A549 treated with DMSO at 1 μM for 4 hours (cell line): ENCODE results near the gene R3HDML. TPM values are rescaled to one million over a fixed set of nuclear protein-coding genes. Genes with fewer than 3 reads are reported as not detected.

ENCODE experiments used
- total RNA-seq: library from RNA; stranded (reverse); fragments of 200-300 nt; extraction: Qiagen RNA extraction; gene quantifications from 5 replicates; pipeline ENCODE4 v1.2.3, GENCODE V29; 2022; ENCODE audit warnings: low read depth

The R3HDML gene, protein sequence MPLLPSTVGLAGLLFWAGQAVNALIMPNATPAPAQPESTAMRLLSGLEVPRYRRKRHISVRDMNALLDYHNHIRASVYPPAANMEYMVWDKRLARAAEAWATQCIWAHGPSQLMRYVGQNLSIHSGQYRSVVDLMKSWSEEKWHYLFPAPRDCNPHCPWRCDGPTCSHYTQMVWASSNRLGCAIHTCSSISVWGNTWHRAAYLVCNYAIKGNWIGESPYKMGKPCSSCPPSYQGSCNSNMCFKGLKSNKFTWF
- 0.13 to 0.55 TPM (median 0.23 TPM) in 5 replicates for total RNA-seq

DNA sequence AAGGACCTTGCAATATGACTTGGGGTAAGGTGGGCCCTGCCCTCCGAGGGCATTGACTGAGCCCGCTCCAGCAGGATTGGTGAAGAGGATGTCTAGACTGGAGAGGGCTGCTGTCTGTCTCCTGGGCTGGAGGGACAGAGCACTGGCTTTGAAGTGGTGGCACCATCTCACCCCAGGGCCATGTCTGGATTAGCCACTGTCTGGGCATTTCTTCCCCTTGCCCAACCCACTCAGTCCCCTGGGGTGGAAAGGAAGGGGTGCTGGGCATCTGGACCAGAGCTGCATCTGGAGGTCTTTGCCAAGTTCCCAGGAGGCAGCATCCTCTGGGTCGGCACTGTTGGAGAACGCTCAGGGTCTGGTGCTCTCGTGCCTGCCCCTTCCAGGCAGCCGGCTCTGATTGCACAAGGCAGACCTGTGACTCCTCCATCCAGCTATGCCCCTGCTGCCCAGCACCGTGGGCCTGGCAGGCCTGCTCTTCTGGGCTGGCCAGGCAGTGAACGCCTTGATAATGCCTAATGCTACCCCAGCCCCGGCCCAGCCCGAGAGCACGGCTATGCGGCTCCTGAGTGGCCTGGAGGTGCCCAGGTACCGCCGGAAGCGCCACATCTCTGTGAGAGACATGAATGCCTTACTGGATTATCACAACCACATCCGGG, at the start of gene R3HDML:
TSS of gene R3HDML (plus strand) at position 319 of the 656 bp plus-strand sequence. CDS start at position 434, 115 bp downstream.

DNA sequence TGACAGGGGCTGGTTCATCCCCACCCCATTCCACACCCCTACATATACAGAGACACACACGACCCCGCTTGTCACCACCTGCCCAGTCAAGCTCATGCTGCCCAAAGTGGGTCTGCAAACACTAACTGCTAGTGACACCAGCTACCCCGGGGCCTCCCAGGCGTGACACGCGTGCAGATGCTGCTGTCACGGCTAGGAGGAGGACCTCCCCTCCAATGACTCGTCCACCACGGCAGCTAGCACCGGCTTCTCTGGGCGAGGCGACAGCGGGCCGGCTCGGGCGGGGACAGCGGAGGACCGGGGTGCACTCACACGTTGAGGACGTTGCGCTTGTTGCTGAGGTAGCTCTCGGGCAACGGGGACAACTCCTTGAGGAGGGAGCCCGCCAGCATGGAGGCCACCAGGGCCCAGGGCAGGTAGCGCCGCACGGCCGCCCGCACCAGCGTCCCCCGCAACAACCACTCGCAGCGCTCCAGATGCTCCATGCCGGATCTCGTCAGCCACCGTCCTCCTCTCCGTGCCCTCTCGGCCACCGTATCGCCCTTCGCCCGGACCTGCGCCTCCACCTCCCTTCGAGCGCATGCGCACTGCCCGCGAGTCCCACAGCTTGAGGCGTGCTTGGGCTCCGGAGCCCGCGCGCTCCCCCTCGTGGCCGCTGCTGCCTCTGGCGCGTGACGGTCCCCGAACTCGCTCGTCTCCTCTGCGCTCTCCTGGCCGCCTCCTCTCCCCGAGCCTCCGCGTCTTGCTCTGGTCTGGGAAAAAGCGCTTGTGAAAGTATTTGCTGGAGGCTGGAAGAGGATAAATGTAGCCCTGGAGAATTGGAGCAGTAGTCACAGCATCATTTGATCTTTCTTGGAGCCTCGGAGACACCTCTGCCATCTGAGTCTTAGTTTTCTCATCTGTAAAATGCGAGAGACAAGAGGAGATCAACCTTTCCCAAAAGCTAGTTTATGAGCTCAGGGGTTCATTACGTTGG, 25.9 kb upstream of the R3HDML start, which contains the start of gene FITM2:
TSS of gene FITM2 (minus strand) at position 539 of the 976 bp plus-strand sequence. CDS start at position 485, 54 bp downstream.

DNA sequence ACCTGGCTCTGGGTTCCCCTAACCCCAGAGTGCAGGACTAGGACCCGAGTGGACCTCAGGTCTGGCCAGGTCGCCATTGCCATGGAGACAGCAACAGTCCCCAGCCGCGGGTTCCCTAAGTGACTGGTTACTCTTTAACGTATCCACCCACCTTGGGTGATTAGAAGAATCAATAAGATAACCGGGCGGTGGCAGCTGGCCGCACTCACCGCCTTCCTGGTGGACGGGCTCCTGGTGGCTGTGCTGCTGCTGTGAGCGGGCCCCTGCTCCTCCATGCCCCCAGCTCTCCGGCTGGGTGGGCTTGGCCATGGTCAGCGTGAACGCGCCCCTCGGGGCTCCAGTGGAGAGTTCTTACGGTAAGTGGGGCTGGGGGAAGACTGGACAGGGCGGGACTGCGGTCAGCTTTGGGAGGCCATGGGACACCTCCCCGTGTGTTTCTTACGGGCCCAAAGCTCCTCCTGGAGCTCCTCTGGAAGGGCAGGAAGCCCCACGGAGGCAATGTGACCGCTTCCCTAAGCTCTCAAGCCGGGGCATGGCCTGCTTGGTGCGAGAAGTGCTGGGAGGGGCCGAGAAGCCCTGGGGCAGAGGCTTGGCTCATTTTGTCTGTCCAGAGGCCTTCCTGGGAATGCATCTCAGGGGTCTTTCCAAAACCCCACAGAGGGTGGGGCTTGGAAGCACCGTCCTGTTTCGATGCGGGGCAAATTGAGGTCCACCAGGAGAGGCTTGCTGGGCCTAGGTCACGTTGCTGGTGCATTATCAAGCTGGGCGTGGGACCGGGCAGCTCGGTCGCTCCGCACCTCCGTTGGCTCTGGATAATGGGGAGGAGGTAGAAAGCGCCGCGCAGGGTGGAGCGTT, 18.9 kb downstream of the R3HDML start, which contains the start of gene HNF4A:
TSS of gene HNF4A (plus strand) at position 202 of the 855 bp plus-strand sequence. CDS start at position 308, 106 bp downstream.

Other genes with a start within 250 kb of the R3HDML start
- gene JPH2, start 149.9 kb upstream of the R3HDML start, total RNA-seq = 0.77 to 1.2 TPM (median 1.1 TPM) in 5 replicates
- 49.0 to 58.2 TPM (median 56.7 TPM) in 5 replicates for gene OSER1, start 126.3 kb upstream of the R3HDML start, total RNA-seq
- gene GDAP1L1, start 89.7 kb upstream of the R3HDML start, total RNA-seq = not detected in 5 replicates
- gene FITM2, start 25.8 kb upstream of the R3HDML start, total RNA-seq = 7.5 to 9.1 TPM (median 8.2 TPM) in 5 replicates
- gene HNF4A, start 18.7 kb downstream of the R3HDML start, total RNA-seq = 14.3 to 16.7 TPM (median 15.4 TPM) in 5 replicates
- gene TTPAL, start 138.8 kb downstream of the R3HDML start, total RNA-seq = 13.3 to 18.3 TPM (median 14.4 TPM) in 5 replicates
- gene SERINC3, start 185.0 kb downstream of the R3HDML start, total RNA-seq = 78.8 to 92.6 TPM (median 91.2 TPM) in 5 replicates
- gene PKIG, start 245.5 kb downstream of the R3HDML start, total RNA-seq = 35.0 to 40.5 TPM (median 37.0 TPM) in 5 replicates